ENCODE results near the gene NUP214.

The NUP214 gene

GRCh38 chr9:131105952-131106351 is 19.4 kb upstream of the NUP214 start:
- no peak for TF ChIP-seq ZNF384 (IDR thresholded peaks at IDR 0.05)
- no peak for TF ChIP-seq L3MBTL2 (conservative IDR thresholded peaks at IDR 0.05)
- no peak for TF ChIP-seq CTBP1 (IDR thresholded peaks at IDR 0.05; ENCODE audit: borderline replicate concordance)
- TF ChIP-seq PKNOX1 (IDR thresholded peaks at IDR 0.05) = no peak
- TF ChIP-seq FOXA1 (IDR thresholded peaks at IDR 0.05) = no peak
- TF ChIP-seq ARNT (IDR thresholded peaks at IDR 0.05) = no peak
- no peak for TF ChIP-seq FOXM1 (IDR thresholded peaks at IDR 0.05; ENCODE audit: borderline replicate concordance)
- TF ChIP-seq FOXK2 (IDR thresholded peaks at IDR 0.05) = no peak
- TF ChIP-seq SP1 (IDR thresholded peaks at IDR 0.05) = no peak
- TF ChIP-seq SUZ12 (IDR thresholded peaks at IDR 0.05) = no peak
- TF ChIP-seq TARDBP (IDR thresholded peaks at IDR 0.05) = no peak
- TF ChIP-seq LEF1 (IDR thresholded peaks at IDR 0.05; ENCODE audit: borderline replicate concordance) = no peak
- TF ChIP-seq BHLHE40 (IDR thresholded peaks at IDR 0.05; ENCODE audit: borderline replicate concordance) = no peak
- TF ChIP-seq NFRKB (IDR thresholded peaks at IDR 0.05) = no peak
- no peak for TF ChIP-seq HDGF (IDR thresholded peaks at IDR 0.05; ENCODE audit: borderline replicate concordance)
- no peak for TF ChIP-seq ELF4 (IDR thresholded peaks at IDR 0.05)
- POLR2A ChIA-PET = interaction anchor here (3.1 kb wide), 1 partner anchor 20 kb away, joined by 12 read pairs; the partner anchor contains the start of gene NUP214
- CTCF ChIA-PET = no interaction called here

GRCh38 chr9:131107760-131108159 is 17.6 kb upstream of the NUP214 start:
- POLR2A ChIA-PET = interaction anchor here (3.1 kb wide), 1 partner anchor 18 kb away, joined by 12 read pairs; the partner anchor contains the start of gene NUP214
- TF ChIP-seq HDGF (IDR thresholded peaks at IDR 0.05; ENCODE audit: borderline replicate concordance) = no peak
- no peak for TF ChIP-seq PKNOX1 (IDR thresholded peaks at IDR 0.05)
- TF ChIP-seq L3MBTL2 (conservative IDR thresholded peaks at IDR 0.05) = no peak
- no peak for TF ChIP-seq BHLHE40 (IDR thresholded peaks at IDR 0.05; ENCODE audit: borderline replicate concordance)
- no peak for TF ChIP-seq FOXM1 (IDR thresholded peaks at IDR 0.05; ENCODE audit: borderline replicate concordance)
- no peak for TF ChIP-seq ZNF384 (IDR thresholded peaks at IDR 0.05)
- no peak for TF ChIP-seq ELF4 (IDR thresholded peaks at IDR 0.05)
- no peak for TF ChIP-seq SUZ12 (IDR thresholded peaks at IDR 0.05)
- no peak for TF ChIP-seq CTBP1 (IDR thresholded peaks at IDR 0.05; ENCODE audit: borderline replicate concordance)
- TF ChIP-seq LEF1 (IDR thresholded peaks at IDR 0.05; ENCODE audit: borderline replicate concordance) = no peak
- TF ChIP-seq ARNT (IDR thresholded peaks at IDR 0.05) = no peak
- DNase-seq (ENCODE audit: extremely low spot score) = no peak
- CTCF ChIA-PET = no interaction called here

More at GRCh38 chr9:131105952-131106351, 19.4 kb upstream of the NUP214 start:
- DNase-seq (ENCODE audit: extremely low spot score) = no peak

- TF ChIP-seq L3MBTL2 (conservative IDR thresholded peaks at IDR 0.05) = no peak
- TF ChIP-seq FOXA1 (IDR thresholded peaks at IDR 0.05) = no peak
- no peak for TF ChIP-seq LEF1 (IDR thresholded peaks at IDR 0.05; ENCODE audit: borderline replicate concordance)
- no peak for TF ChIP-seq PKNOX1 (IDR thresholded peaks at IDR 0.05)
- no peak for TF ChIP-seq BHLHE40 (IDR thresholded peaks at IDR 0.05; ENCODE audit: borderline replicate concordance)
- no peak for TF ChIP-seq ZNF384 (IDR thresholded peaks at IDR 0.05)
- TF ChIP-seq FOXK2 (IDR thresholded peaks at IDR 0.05) = no peak
- no peak for TF ChIP-seq NFRKB (IDR thresholded peaks at IDR 0.05)
- TF ChIP-seq ARNT (IDR thresholded peaks at IDR 0.05) = no peak
- TF ChIP-seq TARDBP (IDR thresholded peaks at IDR 0.05) = no peak
- TF ChIP-seq ELF4 (IDR thresholded peaks at IDR 0.05) = no peak
- TF ChIP-seq CTBP1 (IDR thresholded peaks at IDR 0.05; ENCODE audit: borderline replicate concordance) = no peak
- TF ChIP-seq SUZ12 (IDR thresholded peaks at IDR 0.05) = no peak
- TF ChIP-seq SP1 (IDR thresholded peaks at IDR 0.05) = no peak
- POLR2A ChIA-PET = interaction anchor here (3.5 kb wide), 1 partner anchor 14 kb away, joined by 17 read pairs; the partner anchor contains the start of gene NUP214
- CTCF ChIA-PET = no interaction called here
- no peak for DNase-seq (ENCODE audit: extremely low spot score)
These were observed 14.1 kb upstream of the NUP214 start for GRCh38 chr9:131111186-131111853.

GRCh38 chr9:131111854-131112311 is 13.5 kb upstream of the NUP214 start:
- TF ChIP-seq SP1 (IDR thresholded peaks at IDR 0.05) = no peak
- TF ChIP-seq HDGF (IDR thresholded peaks at IDR 0.05; ENCODE audit: borderline replicate concordance) = no peak
- no peak for TF ChIP-seq PKNOX1 (IDR thresholded peaks at IDR 0.05)
- TF ChIP-seq ELF4 (IDR thresholded peaks at IDR 0.05) = no peak
- DNase-seq (ENCODE audit: extremely low spot score) = no peak
- ChIA-PET CTCF (no interaction called here), POLR2A (interaction anchor here (2.1 kb wide), 1 partner anchor 13 kb away, joined by 10 read pairs; the partner anchor contains the start of gene NUP214)

GRCh38 chr9:131112374-131113154 is 12.8 kb upstream of the NUP214 start:
- ChIA-PET POLR2A (interaction anchor here (2.1 kb wide), 1 partner anchor 12 kb away, joined by 10 read pairs; the partner anchor contains the start of gene NUP214), CTCF (no interaction called here)
- no peak for DNase-seq (ENCODE audit: extremely low spot score)
- TF ChIP-seq FOXK2 (IDR thresholded peaks at IDR 0.05) (no peak), ELF4 (IDR thresholded peaks at IDR 0.05) (no peak), NFRKB (IDR thresholded peaks at IDR 0.05) (no peak), SUZ12 (IDR thresholded peaks at IDR 0.05) (no peak), SP1 (IDR thresholded peaks at IDR 0.05) (no peak), LEF1 (IDR thresholded peaks at IDR 0.05; ENCODE audit: borderline replicate concordance) (no peak), ZNF384 (IDR thresholded peaks at IDR 0.05) (no peak), L3MBTL2 (conservative IDR thresholded peaks at IDR 0.05) (no peak), CTBP1 (IDR thresholded peaks at IDR 0.05; ENCODE audit: borderline replicate concordance) (no peak), PKNOX1 (IDR thresholded peaks at IDR 0.05) (no peak), BHLHE40 (IDR thresholded peaks at IDR 0.05; ENCODE audit: borderline replicate concordance) (no peak), ARNT (IDR thresholded peaks at IDR 0.05) (no peak), FOXM1 (IDR thresholded peaks at IDR 0.05; ENCODE audit: borderline replicate concordance) (no peak)
